HepG2 (cell line): ENCODE results near the gene PDE9A. TPM values are rescaled to one million over a fixed set of nuclear protein-coding genes. Genes with fewer than 3 reads are reported as not detected.

ENCODE experiments used
- ATAC-seq: fragments of 200-7000 bp; cut with Tn5 transposase; 3 replicates; pipeline ENCODE4 v1.9.1; 2020; ENCODE audit warnings: mild to moderate bottlenecking, moderate library complexity
- BruUV-seq: library from RNA; stranded (reverse); fragments of 400-500 nt; replicated peaks from 2 replicates; lab custom pipeline; 2021; lab: Mats Ljungman, UMichigan
- CTCF ChIA-PET: fragments of 300-600 bp; formaldehyde crosslinking; extraction: SDS; loops from one replicate; lab custom pipeline; 2021; ENCODE audit warnings: low total read pairs, inconsistent platforms, low intra/inter-chr PET ratio; lab: Yijun Ruan, JAX
- POLR2A ChIA-PET: fragments of 350-600 bp; sonication (Branson Sonifier 250); formaldehyde crosslinking; loops from one replicate; lab custom pipeline; 2020; ENCODE audit warnings: antibody characterized with exemption, inconsistent platforms; lab: Yijun Ruan, JAX
- DNase-seq: peaks from one replicate; pipeline ENCODE4 v3.0.0-alpha.2; 2015; ENCODE audit warnings: low spot score
- FAIRE-seq: peaks from 3 replicates; lab custom pipeline; 2011; peaks lifted over from hg19 to GRCh38; lab: Jason Lieb, UNC
- H2AFZ ChIP-seq: one replicate; pipeline ENCODE4 v1.6.1; 2011; ENCODE audit warnings: low read length, inconsistent platforms
- H3K27ac ChIP-seq: fragments of 300-600 bp; 3 replicates; pipeline ENCODE4 v1.8.0; 2011; ENCODE audit warnings: mixed run types, mild to moderate bottlenecking, mixed read lengths, low read length, inconsistent platforms; ENCODE audit not compliant: insufficient read depth; ENCODE audit errors: extremely low read length
- H3K27me3 ChIP-seq, 2 experiments: fragments of 200-600 bp in 1 of 2; 2 replicates in 1 of 2; 3 replicates in 1 of 2; pipeline versions ENCODE4 v1.6.0 to v1.8.0; 2011; ENCODE audit warnings: low read length in 2 of 2, mild to moderate bottlenecking in 2 of 2, moderate library complexity in 2 of 2, inconsistent platforms in 1 of 2; ENCODE audit not compliant: insufficient read depth in 2 of 2, control insufficient read depth in 1 of 2
- H3K36me3 ChIP-seq, 2 experiments: fragments of 200-600 bp in 1 of 2; replicated peaks in 1 of 2; 2 replicates in 1 of 2; 3 replicates in 1 of 2; pipeline versions ENCODE4 v1.5.1 to v1.8.0; 2011; ENCODE audit warnings: low read length in 2 of 2, inconsistent platforms in 1 of 2; ENCODE audit not compliant: insufficient read depth in 2 of 2, control insufficient read depth in 1 of 2
- H3K4me1 ChIP-seq: 2 replicates; pipeline ENCODE4 v1.5.1; 2012; ENCODE audit warnings: low read length, inconsistent platforms; ENCODE audit not compliant: insufficient read depth
- H3K4me2 ChIP-seq: 2 replicates; pipeline ENCODE4 v1.6.0; 2011; ENCODE audit warnings: low read depth, low read length, inconsistent platforms
- H3K4me3 ChIP-seq, 3 experiments: fragments of 200-600 bp in 1 of 3; sonication (generic), shearing (Covaris generic) in 1 of 3; replicated peaks in 1 of 3; 2 replicates each; pipeline ENCODE4 v1.5.1; 2011 to 2016; ENCODE audit warnings: low read length in 3 of 3, inconsistent platforms in 2 of 3, low read depth in 2 of 3, mild to moderate bottlenecking in 2 of 3, control low read depth in 1 of 3, mixed read lengths in 1 of 3; ENCODE audit not compliant: insufficient read depth in 1 of 3
- H3K79me2 ChIP-seq: one replicate; pipeline ENCODE4 v1.6.1; 2011; ENCODE audit warnings: low read length, inconsistent platforms; ENCODE audit not compliant: insufficient read depth
- H3K9ac ChIP-seq: 2 replicates; pipeline ENCODE4 v1.6.0; 2011; ENCODE audit warnings: mild to moderate bottlenecking, low read depth, low read length, inconsistent platforms; ENCODE audit not compliant: insufficient read depth
- H3K9me3 ChIP-seq: 2 replicates; pipeline ENCODE4 v1.5.1; 2012; ENCODE audit warnings: mild to moderate bottlenecking, low read length
- H4K20me1 ChIP-seq: 2 replicates; pipeline ENCODE4 v1.6.0; 2011; ENCODE audit warnings: inconsistent platforms, mild to moderate bottlenecking, low read length, moderate library complexity; ENCODE audit not compliant: insufficient read depth
- EZH2 ChIP-seq: conservative IDR thresholded peaks from 2 replicates; pipeline ENCODE4 v1.6.1; 2012; ENCODE audit warnings: mild to moderate bottlenecking, low read depth, low read length, moderate library complexity
- FOXA3 ChIP-seq: IDR thresholded peaks from 2 replicates; pipeline ENCODE4 v1.6.1; 2016; ENCODE audit warnings: missing genetic modification reagents, missing compliant biosample characterization
- HDAC6 ChIP-seq: fragments of 200-600 bp; sonication (generic); IDR thresholded peaks from 2 replicates; pipeline ENCODE4 v1.7.0; 2017; ENCODE audit warnings: mild to moderate bottlenecking, antibody characterized with exemption, low read length, low read depth
- MBNL3 ChIP-seq: fragments of 250-450 bp; sonication (Bioruptor Pico); conservative IDR thresholded peaks from 2 replicates; pipeline ENCODE4 v1.8.0; 2022; ENCODE audit warnings: mild to moderate bottlenecking, inconsistent platforms
- PBX2 ChIP-seq: IDR thresholded peaks from 2 replicates; pipeline ENCODE4 v1.6.1; 2016; ENCODE audit warnings: control low read depth
- RAD21 ChIP-seq: fragments of 450-650 bp; formaldehyde crosslinking; IDR thresholded peaks from 2 replicates; pipeline ENCODE4 v1.5.0; 2020; ENCODE audit warnings: mild to moderate bottlenecking
- RBAK ChIP-seq: sonication (generic); formaldehyde crosslinking; IDR thresholded peaks from 2 replicates; pipeline ENCODE4 v1.5.1; 2020; ENCODE audit warnings: mild to moderate bottlenecking, missing genetic modification reagents
- SMARCC2 ChIP-seq: fragments of 450-650 bp; IDR thresholded peaks from 2 replicates; pipeline ENCODE4 v1.6.1; 2017; ENCODE audit warnings: antibody characterized with exemption, mild to moderate bottlenecking
- STAG1 ChIP-seq: sonication (generic); formaldehyde crosslinking; IDR thresholded peaks from 2 replicates; pipeline ENCODE4 v1.4.0; 2020; ENCODE audit warnings: missing genetic modification reagents
- ZFP1 ChIP-seq: IDR thresholded peaks from 2 replicates; pipeline ENCODE4 v1.6.1; 2016
- ZNF460 ChIP-seq: sonication (generic); formaldehyde crosslinking; IDR thresholded peaks from 2 replicates; pipeline ENCODE4 v1.5.1; 2020; ENCODE audit warnings: missing genetic modification reagents, mild to moderate bottlenecking, borderline replicate concordance
- ZNF678 ChIP-seq: sonication (generic); formaldehyde crosslinking; IDR thresholded peaks from 2 replicates; pipeline ENCODE4 v1.4.0; 2020; ENCODE audit warnings: mild to moderate bottlenecking, missing genetic modification reagents
- ZNF703 ChIP-seq: sonication (generic); formaldehyde crosslinking; IDR thresholded peaks from 2 replicates; pipeline ENCODE4 v1.5.1; 2020; ENCODE audit warnings: missing genetic modification reagents, mild to moderate bottlenecking, moderate library complexity, borderline replicate concordance
- WGBS: methylation state at CpG from one replicate; pipeline ENCODE4 v1.1.6; 2017; ENCODE audit warnings: low lambda C conversion rate; 5-methylcytosine and 5-hydroxymethylcytosine counted together
- in situ Hi-C: cut with HindIII; loops from 2 replicates; pipeline ENCODE4 v1.10.0; 2017; ENCODE audit warnings: low pct_unique_long_range_greater_than_20kb; ENCODE audit not compliant: extremely low pct_ligation_motif_present
- intact Hi-C: fragments of 100-400 bp; cut with micrococcal nuclease; formaldehyde crosslinking; loops from one replicate; pipeline ENCODE4 v1.10.0; 2022; ENCODE audit not compliant: unreplicated experiment
- polyA plus RNA-seq, 8 experiments: library from polyadenylated mRNA; depleted of rRNA in 3 of 8; stranded (reverse) in 7 of 8; unstranded in 1 of 8; fragments of >200 nt; fragmentation: Illumina TruSeq in 4 of 8; extraction: Trizol in 4 of 8; gene quantifications; 2 replicates each; pipeline versions ENCODE4 v1.2.1 to v1.2.3, GENCODE V29; 2011 to 2016; ENCODE audit warnings: low read depth in 4 of 8, missing spikeins in 1 of 8, mixed read lengths in 1 of 8; ENCODE audit not compliant: insufficient read depth in 1 of 8
- total RNA-seq, 5 experiments: library from RNA; depleted of rRNA; stranded (reverse); fragments of >200 nt; fragmentation: Illumina TruSeq; extraction: Trizol; gene quantifications; 2 replicates each; pipeline ENCODE4 v1.2.3, GENCODE V29; 2016; ENCODE audit warnings: low read depth in 1 of 5
- TF ChIP-seq, protein P1 (sequence below): sonication (generic); formaldehyde crosslinking; conservative IDR thresholded peaks from 2 replicates; pipeline ENCODE4 v1.4.0; 2020; ENCODE audit warnings: missing genetic modification reagents

The PDE9A gene
- total and polyA plus RNA-seq, 2 of the 13 experiments (the other 11 are each of a cell fraction or from before 2014, with no cell fraction given), result 4.6 to 19.7 TPM

DNA sequence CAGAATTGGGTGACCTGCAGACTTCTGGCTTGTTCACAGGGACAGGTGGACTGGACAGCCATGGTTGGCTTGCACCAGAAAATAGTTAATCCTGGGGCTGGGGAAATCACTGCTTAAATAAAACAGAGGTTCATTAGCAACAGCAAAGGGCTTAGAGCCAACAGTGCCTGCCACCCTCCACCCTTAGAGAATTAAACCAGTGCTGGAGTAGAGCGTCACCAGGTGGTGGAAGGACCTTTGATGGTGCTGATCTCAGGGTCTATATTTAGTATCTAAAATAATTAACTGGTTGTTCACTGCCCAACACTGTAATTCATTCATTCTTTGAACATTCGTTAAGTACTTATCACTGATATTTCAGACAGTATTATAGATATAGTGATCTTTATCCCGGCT, 34.7 kb upstream of the PDE9A start:
- whole genome bisulfite sequencing, result 77% methylated on average over 3 of the region's 3 CpGs
- BruUV-seq, result no TSS peak
- no peak overlapping the region for H3K27ac ChIP-seq
- peaks cover 2 to 36% of the 10 kb centered on the region in 2 experiments; a peak in 3 of 5 replicates for H3K27me3 ChIP-seq
- ChIA-PET POLR2A (no interaction called here), CTCF (no interaction called here)
- ATAC-seq (no peak), DNase-seq (no peak), FAIRE-seq (no peak)
- no peak for TF ChIP-seq ZNF678 (CRISPR knock-in tag)
- no peak for TF ChIP-seq RBAK (CRISPR knock-in tag)
- TF ChIP-seq ZFP1 (CRISPR knock-in tag), result no peak
- peak; percentile 3; the same call in 1 of the 2 replicates for TF ChIP-seq STAG1 (CRISPR knock-in tag)
- TF ChIP-seq EZH2, result no peak
- H3K36me3 ChIP-seq, result no peaks in the 10 kb centered on the region
- no peaks in the 10 kb centered on the region for H4K20me1 ChIP-seq
- H2AFZ ChIP-seq, result no peak overlapping the region
- in situ Hi-C loops (no loop called here), intact Hi-C loops (no loop called here)
- no peak overlapping the region for H3K4me3 ChIP-seq
- no peaks in the 10 kb centered on the region for H3K79me2 ChIP-seq
- no peak overlapping the region for H3K9ac ChIP-seq
- no peaks in the 10 kb centered on the region for H3K9me3 ChIP-seq
- H3K4me2 ChIP-seq, result no peak overlapping the region
- peaks cover 60% of the 10 kb centered on the region for H3K4me1 ChIP-seq

- Histone ChIP-seq H3K27ac (no peak overlapping the region), H2AFZ (no peak overlapping the region), H3K79me2 (no peaks in the 10 kb centered on the region), H3K4me3 (no peak overlapping the region), H4K20me1 (no peaks in the 10 kb centered on the region), H3K4me2 (no peak overlapping the region), H3K27me3 (peaks cover 2 to 36% of the 10 kb centered on the region in 2 experiments; a peak in 3 of 5 replicates), H3K36me3 (no peaks in the 10 kb centered on the region), H3K9me3 (no peaks in the 10 kb centered on the region), H3K4me1 (peaks cover 65% of the 10 kb centered on the region), H3K9ac (no peak overlapping the region)
- ChIA-PET CTCF (no interaction called here), POLR2A (no interaction called here)
- no TSS peak for BruUV-seq
- intact Hi-C loops, result no loop called here
- ATAC-seq, result no peak
- no peak for TF ChIP-seq PBX2 (CRISPR knock-in tag)
- TF ChIP-seq HDAC6, result no peak
- no peak for TF ChIP-seq FOXA3 (CRISPR knock-in tag)
- TF ChIP-seq ZNF460 (CRISPR knock-in tag), result no peak
- TF ChIP-seq, protein P1, sequence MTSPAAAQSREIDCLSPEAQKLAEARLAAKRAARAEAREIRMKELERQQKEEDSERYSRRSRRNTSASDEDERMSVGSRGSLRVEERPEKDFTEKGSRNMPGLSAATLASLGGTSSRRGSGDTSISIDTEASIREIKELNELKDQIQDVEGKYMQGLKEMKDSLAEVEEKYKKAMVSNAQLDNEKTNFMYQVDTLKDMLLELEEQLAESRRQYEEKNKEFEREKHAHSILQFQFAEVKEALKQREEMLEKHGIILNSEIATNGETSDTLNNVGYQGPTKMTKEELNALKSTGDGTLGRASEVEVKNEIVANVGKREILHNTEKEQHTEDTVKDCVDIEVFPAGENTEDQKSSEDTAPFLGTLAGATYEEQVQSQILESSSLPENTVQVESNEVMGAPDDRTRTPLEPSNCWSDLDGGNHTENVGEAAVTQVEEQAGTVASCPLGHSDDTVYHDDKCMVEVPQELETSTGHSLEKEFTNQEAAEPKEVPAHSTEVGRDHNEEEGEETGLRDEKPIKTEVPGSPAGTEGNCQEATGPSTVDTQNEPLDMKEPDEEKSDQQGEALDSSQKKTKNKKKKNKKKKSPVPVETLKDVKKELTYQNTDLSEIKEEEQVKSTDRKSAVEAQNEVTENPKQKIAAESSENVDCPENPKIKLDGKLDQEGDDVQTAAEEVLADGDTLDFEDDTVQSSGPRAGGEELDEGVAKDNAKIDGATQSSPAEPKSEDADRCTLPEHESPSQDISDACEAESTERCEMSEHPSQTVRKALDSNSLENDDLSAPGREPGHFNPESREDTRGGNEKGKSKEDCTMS (CRISPR knock-in tag), result no peak
- TF ChIP-seq SMARCC2, result no peak
- TF ChIP-seq RAD21, result no peak
- TF ChIP-seq MBNL3 (CRISPR knock-in tag), result no peak
- TF ChIP-seq ZNF703 (CRISPR knock-in tag), result no peak
- DNase-seq, result no peak
- in situ Hi-C loops, result no loop called here
- 19% methylated on average over 7 of the region's 7 CpGs for whole genome bisulfite sequencing
- no peak for FAIRE-seq
These were observed 34.3 kb upstream of the PDE9A start for GRCh38 chr21:42619166-42619565.
